Parathyroid adenoma (tissue), 2 donors: ENCODE results near the gene COL23A1.

Experiments used
- H2AFZ ChIP-seq: fragments of 300-600 bp; sonication (generic); one replicate; pipeline ENCODE4 v1.7.0; 2017; ENCODE audit warnings: antibody characterized with exemption, mild to moderate bottlenecking
- H3K27ac ChIP-seq: fragments of 300-600 bp; sonication (generic); one replicate; pipeline ENCODE4 v1.7.0; 2017
- H3K27me3 ChIP-seq: fragments of 300-600 bp; sonication (generic); one replicate; pipeline ENCODE4 v1.7.0; 2017; ENCODE audit warnings: low read length; ENCODE audit not compliant: control insufficient read depth, insufficient read depth
- H3K36me3 ChIP-seq: fragments of 300-600 bp; sonication (generic); one replicate; pipeline ENCODE4 v1.7.0; 2017; ENCODE audit warnings: low read length; ENCODE audit not compliant: control insufficient read depth, insufficient read depth
- H3K4me1 ChIP-seq: fragments of 300-600 bp; sonication (generic); one replicate; pipeline ENCODE4 v1.7.0; 2017; ENCODE audit warnings: control low read depth
- H3K4me2 ChIP-seq: fragments of 300-600 bp; sonication (generic); one replicate; pipeline ENCODE4 v1.7.0; 2017; ENCODE audit warnings: low read length
- H3K4me3 ChIP-seq: fragments of 300-600 bp; sonication (generic); one replicate; pipeline ENCODE4 v1.7.0; 2017; ENCODE audit warnings: low read depth, low read length
- H3K79me2 ChIP-seq: fragments of 300-600 bp; sonication (generic); one replicate; pipeline ENCODE4 v1.7.0; 2017; ENCODE audit warnings: control low read depth
- H3K9ac ChIP-seq: fragments of 300-600 bp; sonication (generic); one replicate; pipeline ENCODE4 v1.7.0; 2017; ENCODE audit warnings: mild to moderate bottlenecking
- H3K9me3 ChIP-seq: fragments of 300-600 bp; sonication (generic); one replicate; pipeline ENCODE4 v1.7.0; 2017; ENCODE audit warnings: low read length; ENCODE audit not compliant: control insufficient read depth
- CTCF ChIP-seq: fragments of 300-600 bp; sonication (generic); IDR thresholded peaks from one replicate; pipeline ENCODE4 v1.7.0; 2017; ENCODE audit warnings: antibody characterized with exemption, mild to moderate bottlenecking
- donor health status: primary hyperparathyroidism.

The COL23A1 gene

GRCh38 chr5:178341091-178341850 is 248.9 kb downstream of the COL23A1 start:
- no peaks in the 10 kb centered on the region for H3K27me3 ChIP-seq
- H3K4me3 ChIP-seq = no peak overlapping the region
- H3K27ac ChIP-seq = no peak overlapping the region
- TF ChIP-seq CTCF = no peak
- no peak overlapping the region for H3K9ac ChIP-seq
- no peak overlapping the region for H2AFZ ChIP-seq
- no peaks in the 10 kb centered on the region for H3K4me1 ChIP-seq
- H3K9me3 ChIP-seq = no peaks in the 10 kb centered on the region
- H3K36me3 ChIP-seq = no peaks in the 10 kb centered on the region
- no peaks in the 10 kb centered on the region for H3K79me2 ChIP-seq
- H3K4me2 ChIP-seq = no peak overlapping the region

GRCh38 chr5:178340637-178341036 is 249.6 kb downstream of the COL23A1 start:
- H2AFZ ChIP-seq = no peak overlapping the region

GRCh38 chr5:178340187-178340586 is 250.0 kb downstream of the COL23A1 start:
- TF ChIP-seq CTCF = no peak
- H3K79me2 ChIP-seq = no peaks in the 10 kb centered on the region
- no peak overlapping the region for H3K9ac ChIP-seq
- H3K36me3 ChIP-seq = no peaks in the 10 kb centered on the region
- H3K9me3 ChIP-seq = no peaks in the 10 kb centered on the region
- H3K4me3 ChIP-seq = no peak overlapping the region
- no peaks in the 10 kb centered on the region for H3K27me3 ChIP-seq
- no peak overlapping the region for H3K4me2 ChIP-seq
- H2AFZ ChIP-seq = no peak overlapping the region
- H3K27ac ChIP-seq = no peak overlapping the region
- no peaks in the 10 kb centered on the region for H3K4me1 ChIP-seq

More at GRCh38 chr5:178340637-178341036, 249.6 kb downstream of the COL23A1 start:
- H3K9me3 ChIP-seq = no peaks in the 10 kb centered on the region
- no peaks in the 10 kb centered on the region for H3K79me2 ChIP-seq
- no peak overlapping the region for H3K4me3 ChIP-seq
- no peaks in the 10 kb centered on the region for H3K27me3 ChIP-seq
- H3K36me3 ChIP-seq = no peaks in the 10 kb centered on the region
- no peak for TF ChIP-seq CTCF
- no peak overlapping the region for H3K27ac ChIP-seq
- no peak overlapping the region for H3K4me2 ChIP-seq
- no peak overlapping the region for H3K9ac ChIP-seq
- H3K4me1 ChIP-seq = no peaks in the 10 kb centered on the region

GRCh38 chr5:178339272-178339671 is 250.9 kb downstream of the COL23A1 start:
- no peak overlapping the region for H3K4me2 ChIP-seq
- no peaks in the 10 kb centered on the region for H3K4me1 ChIP-seq
- H3K4me3 ChIP-seq = no peak overlapping the region
- TF ChIP-seq CTCF = no peak
- no peak overlapping the region for H3K9ac ChIP-seq
- no peak overlapping the region for H2AFZ ChIP-seq
- no peaks in the 10 kb centered on the region for H3K9me3 ChIP-seq
- H3K79me2 ChIP-seq = no peaks in the 10 kb centered on the region
- H3K27ac ChIP-seq = no peak overlapping the region
- no peaks in the 10 kb centered on the region for H3K27me3 ChIP-seq
- H3K36me3 ChIP-seq = no peaks in the 10 kb centered on the region

- H2AFZ ChIP-seq = no peak overlapping the region
- no peaks in the 10 kb centered on the region for H3K4me1 ChIP-seq
- H3K36me3 ChIP-seq = no peaks in the 10 kb centered on the region
- no peak overlapping the region for H3K9ac ChIP-seq
- H3K27me3 ChIP-seq = no peaks in the 10 kb centered on the region
- H3K4me2 ChIP-seq = no peak overlapping the region
- no peaks in the 10 kb centered on the region for H3K79me2 ChIP-seq
- H3K4me3 ChIP-seq = no peak overlapping the region
- TF ChIP-seq CTCF = no peak
- no peak overlapping the region for H3K27ac ChIP-seq
- H3K9me3 ChIP-seq = no peaks in the 10 kb centered on the region
Observed at GRCh38 chr5:178338750-178339144, 251.4 kb downstream of the COL23A1 start.
